ENCODE measurements around the gene HASPIN. TPM values are rescaled to one million over a fixed set of nuclear protein-coding genes. Genes with fewer than 3 reads are reported as not detected.

Gene HASPIN
- total RNA-seq, 2 donors from 2014 or later: 14.7 to 24.6 TPM

DNA sequence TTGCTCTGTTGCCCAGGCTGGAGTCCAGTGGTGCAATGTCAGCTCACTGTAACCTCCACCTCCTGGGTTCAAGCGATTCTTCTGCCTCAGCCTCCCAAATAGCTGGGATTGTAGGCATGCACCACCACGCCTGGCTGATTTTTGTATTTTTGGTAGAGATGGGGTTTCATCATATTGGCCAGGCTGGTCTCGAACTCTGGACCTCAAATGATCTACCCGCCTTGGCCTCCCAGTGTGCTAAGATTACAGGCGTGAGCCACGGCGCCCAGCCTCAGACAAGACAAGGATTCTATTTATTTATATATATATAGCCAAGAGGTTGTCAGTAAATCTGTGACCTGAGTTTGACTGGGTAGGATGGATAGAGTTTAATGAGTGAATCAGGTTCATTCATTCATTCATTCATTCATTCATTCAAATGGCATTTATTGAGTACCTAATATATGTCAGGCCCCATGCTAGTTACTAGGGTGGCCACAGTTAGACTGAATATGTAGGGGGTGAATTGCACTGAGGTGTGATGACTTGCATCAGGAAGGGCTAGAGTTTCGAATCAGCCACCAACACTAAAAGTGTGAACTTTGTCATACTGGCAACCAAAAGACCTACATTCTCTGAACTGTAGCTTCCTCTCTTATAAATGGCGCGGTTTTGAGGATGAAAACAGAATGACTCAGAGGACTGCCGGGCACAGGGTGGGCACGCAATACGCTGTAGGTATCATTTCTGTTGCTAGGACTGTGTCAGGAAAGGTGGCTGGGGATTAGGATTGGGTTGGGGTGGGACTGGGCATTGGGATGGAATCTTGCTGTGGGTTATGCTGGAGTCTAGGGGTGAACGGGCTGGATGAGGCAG is 39.4 kb downstream of the HASPIN start:
- 95 to 100% methylated on average over 5 to 10 of the region's 14 CpGs for WGBS, 2 experiments (ENCODE audit: insufficient coverage in 1 of 2, insufficient read length in 1 of 2)
- H3K27me3 ChIP-seq (ENCODE audit: control insufficient read depth, insufficient read depth, low read length, poor library complexity, severe bottlenecking): no peaks in the 10 kb centered on the region
- no peak overlapping the region for H3K4me3 ChIP-seq (ENCODE audit: low read length)
- H3K27ac ChIP-seq (ENCODE audit: low read depth, low read length): no peak overlapping the region
- TF ChIP-seq, protein P1, sequence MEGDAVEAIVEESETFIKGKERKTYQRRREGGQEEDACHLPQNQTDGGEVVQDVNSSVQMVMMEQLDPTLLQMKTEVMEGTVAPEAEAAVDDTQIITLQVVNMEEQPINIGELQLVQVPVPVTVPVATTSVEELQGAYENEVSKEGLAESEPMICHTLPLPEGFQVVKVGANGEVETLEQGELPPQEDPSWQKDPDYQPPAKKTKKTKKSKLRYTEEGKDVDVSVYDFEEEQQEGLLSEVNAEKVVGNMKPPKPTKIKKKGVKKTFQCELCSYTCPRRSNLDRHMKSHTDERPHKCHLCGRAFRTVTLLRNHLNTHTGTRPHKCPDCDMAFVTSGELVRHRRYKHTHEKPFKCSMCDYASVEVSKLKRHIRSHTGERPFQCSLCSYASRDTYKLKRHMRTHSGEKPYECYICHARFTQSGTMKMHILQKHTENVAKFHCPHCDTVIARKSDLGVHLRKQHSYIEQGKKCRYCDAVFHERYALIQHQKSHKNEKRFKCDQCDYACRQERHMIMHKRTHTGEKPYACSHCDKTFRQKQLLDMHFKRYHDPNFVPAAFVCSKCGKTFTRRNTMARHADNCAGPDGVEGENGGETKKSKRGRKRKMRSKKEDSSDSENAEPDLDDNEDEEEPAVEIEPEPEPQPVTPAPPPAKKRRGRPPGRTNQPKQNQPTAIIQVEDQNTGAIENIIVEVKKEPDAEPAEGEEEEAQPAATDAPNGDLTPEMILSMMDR (conservative IDR thresholded peaks at IDR 0.05): no peak
- no peak for DNase-seq
- no peaks in the 10 kb centered on the region for H3K9me3 ChIP-seq (ENCODE audit: control insufficient read depth, low read length)
- H3K36me3 ChIP-seq (ENCODE audit: control insufficient read depth, insufficient read depth, low read length): no peaks in the 10 kb centered on the region
- H3K36me3 Mint-ChIP-seq (ENCODE audit: low read depth): no peaks in the 10 kb centered on the region
- H3K4me1 ChIP-seq (ENCODE audit: control insufficient read depth, insufficient read depth, low read length): no peaks in the 10 kb centered on the region
- no peak overlapping the region for H3K9ac ChIP-seq (ENCODE audit: extremely low read depth, low read length, poor library complexity, severe bottlenecking)
- H3K4me1 Mint-ChIP-seq: no peaks in the 10 kb centered on the region
- peaks cover 4% of the 10 kb centered on the region for H3K27me3 Mint-ChIP-seq (ENCODE audit: insufficient read depth)
- no peak overlapping the region for H3K4me3 Mint-ChIP-seq
- H3K27ac Mint-ChIP-seq: no peak overlapping the region
- H3K9me3 Mint-ChIP-seq: peaks cover 13% of the 10 kb centered on the region

DNA sequence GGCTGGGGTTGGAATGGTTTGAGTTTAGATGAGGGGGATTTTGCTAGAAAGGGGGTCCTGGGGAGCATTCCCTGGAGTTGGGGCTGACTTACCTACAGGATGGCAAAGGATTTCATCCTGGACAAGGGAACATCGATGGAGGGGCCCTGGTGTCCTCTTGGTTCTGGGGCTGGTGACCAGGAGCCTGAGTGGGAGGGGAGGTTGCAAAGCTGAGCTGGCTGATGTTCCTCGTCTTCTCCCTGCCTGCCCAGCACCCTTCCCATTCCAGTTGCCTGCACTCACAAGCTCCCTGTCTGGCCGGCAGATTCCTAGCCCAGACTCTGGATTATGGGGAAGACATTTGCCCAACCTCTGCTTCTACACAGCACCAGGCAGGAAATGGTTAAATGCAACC is 40.1 kb downstream of the HASPIN start:
- H3K4me3 ChIP-seq (ENCODE audit: low read length): no peak overlapping the region
- no peak overlapping the region for H3K27ac ChIP-seq (ENCODE audit: low read depth, low read length)
- H3K9ac ChIP-seq (ENCODE audit: extremely low read depth, low read length, poor library complexity, severe bottlenecking): no peak overlapping the region
- WGBS, 2 experiments (ENCODE audit: insufficient coverage in 1 of 2, insufficient read length in 1 of 2): 91% methylated on average over 3 of the region's 3 CpGs; no CpG with 5 or more reads in 1 of the 2 experiments
- TF ChIP-seq, protein P1 (conservative IDR thresholded peaks at IDR 0.05): no peak
- no peaks in the 10 kb centered on the region for H3K36me3 ChIP-seq (ENCODE audit: control insufficient read depth, insufficient read depth, low read length)
- H3K4me1 ChIP-seq (ENCODE audit: control insufficient read depth, insufficient read depth, low read length): no peaks in the 10 kb centered on the region
- Mint-ChIP-seq H3K4me3 (no peak overlapping the region), H3K27ac (no peak overlapping the region), H3K4me1 (no peaks in the 10 kb centered on the region), H3K36me3 (ENCODE audit: low read depth) (no peaks in the 10 kb centered on the region), H3K27me3 (ENCODE audit: insufficient read depth) (peaks cover 4% of the 10 kb centered on the region), H3K9me3 (peaks cover 16% of the 10 kb centered on the region)
- no peak for DNase-seq
- H3K9me3 ChIP-seq (ENCODE audit: control insufficient read depth, low read length): no peaks in the 10 kb centered on the region
- H3K27me3 ChIP-seq (ENCODE audit: control insufficient read depth, insufficient read depth, low read length, poor library complexity, severe bottlenecking): no peaks in the 10 kb centered on the region

DNA sequence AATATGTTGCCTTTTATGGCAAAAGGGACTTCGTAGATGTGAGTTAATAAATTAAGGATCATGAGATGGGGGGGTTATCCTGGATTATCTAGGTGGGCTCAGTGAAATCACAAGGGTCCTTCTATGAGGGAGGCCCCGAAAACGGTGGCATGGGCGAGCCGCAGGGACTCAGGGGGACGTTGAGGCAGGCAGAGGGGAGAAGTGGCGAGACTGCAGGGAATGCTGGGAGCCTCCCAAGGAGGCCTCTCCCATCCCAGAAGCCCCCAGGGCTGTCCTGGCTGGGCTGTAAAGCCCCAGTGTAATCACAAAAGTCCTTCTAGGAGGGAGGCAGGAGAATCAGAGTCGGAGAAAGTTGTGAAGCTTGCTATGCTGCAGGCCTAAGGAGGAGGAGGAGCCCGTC is 42.3 kb downstream of the HASPIN start:
- Histone ChIP-seq H3K36me3 (ENCODE audit: control insufficient read depth, insufficient read depth, low read length) (no peaks in the 10 kb centered on the region), H3K27me3 (ENCODE audit: control insufficient read depth, insufficient read depth, low read length, poor library complexity, severe bottlenecking) (no peaks in the 10 kb centered on the region), H3K9ac (ENCODE audit: extremely low read depth, low read length, poor library complexity, severe bottlenecking) (no peak overlapping the region), H3K9me3 (ENCODE audit: control insufficient read depth, low read length) (no peaks in the 10 kb centered on the region), H3K4me1 (ENCODE audit: control insufficient read depth, insufficient read depth, low read length) (no peaks in the 10 kb centered on the region), H3K4me3 (ENCODE audit: low read length) (no peak overlapping the region), H3K27ac (ENCODE audit: low read depth, low read length) (no peak overlapping the region)
- H3K36me3 Mint-ChIP-seq (ENCODE audit: low read depth): no peaks in the 10 kb centered on the region
- H3K27me3 Mint-ChIP-seq (ENCODE audit: insufficient read depth): peaks cover under 1% of the 10 kb centered on the region
- peaks cover 13% of the 10 kb centered on the region for H3K9me3 Mint-ChIP-seq
- no peak overlapping the region for H3K27ac Mint-ChIP-seq
- whole genome bisulfite sequencing, 2 experiments (ENCODE audit: insufficient coverage in 1 of 2, insufficient read length in 1 of 2): 95 to 100% methylated on average over 2 to 9 of the region's 9 CpGs
- H3K4me1 Mint-ChIP-seq: peaks cover 3% of the 10 kb centered on the region
- no peak for DNase-seq
- TF ChIP-seq, protein P1 (conservative IDR thresholded peaks at IDR 0.05): no peak
- H3K4me3 Mint-ChIP-seq: no peak overlapping the region

Measured in endodermal cell (in vitro differentiated cells).